Neural cell (in vitro differentiated cells): Measurements from ENCODE around the gene MGAT4B. TPM values are rescaled to one million over a fixed set of nuclear protein-coding genes. Genes with fewer than 3 reads are reported as not detected.

Source experiments
- H2AFZ ChIP-seq: fragments of 200-600, 300-800 bp; sonication (generic), shearing (Covaris generic); 2 replicates; pipeline ENCODE4 v1.6.0; 2014; ENCODE audit warnings: low read depth, mild to moderate bottlenecking, antibody characterized with exemption, low read length, moderate library complexity
- H3F3A ChIP-seq: fragments of 200-600 bp; shearing (Covaris generic); 2 replicates; pipeline ENCODE4 v1.6.1; 2016; ENCODE audit warnings: mild to moderate bottlenecking, moderate library complexity, mixed read lengths, antibody characterized with exemption, low read length; ENCODE audit not compliant: insufficient read depth, poor library complexity, severe bottlenecking
- H3K27ac ChIP-seq: fragments of 200-600, 300-800 bp; sonication (generic), shearing (Covaris generic); 2 replicates; pipeline ENCODE4 v1.5.1; 2014; ENCODE audit warnings: mild to moderate bottlenecking, low read length, moderate library complexity
- H3K27me3 ChIP-seq: fragments of 300-800, 200-600 bp; sonication (generic), shearing (Covaris generic); 2 replicates; pipeline ENCODE4 v1.6.0; 2014; ENCODE audit warnings: mild to moderate bottlenecking, low read depth, low read length, moderate library complexity; ENCODE audit not compliant: insufficient read depth
- H3K36me3 ChIP-seq: fragments of 300-800, 200-600 bp; sonication (generic), shearing (Covaris generic); 2 replicates; pipeline ENCODE4 v1.5.1; 2014; ENCODE audit warnings: mild to moderate bottlenecking, antibody characterized with exemption, low read length, moderate library complexity; ENCODE audit not compliant: insufficient read depth
- H3K4me2 ChIP-seq: fragments of 300-800, 200-600 bp; sonication (generic), shearing (Covaris generic); 2 replicates; pipeline ENCODE4 v1.6.0; 2014; ENCODE audit warnings: mild to moderate bottlenecking, low read length
- H3K4me3 ChIP-seq: fragments of 300-800, 200-600 bp; sonication (generic), shearing (Covaris generic); 2 replicates; pipeline ENCODE4 v1.5.1; 2014; ENCODE audit warnings: mild to moderate bottlenecking, low read length, moderate library complexity
- H3K79me2 ChIP-seq: fragments of 200-600 bp; shearing (Covaris generic); replicated peaks from 2 replicates; pipeline ENCODE4 v1.6.0; 2014; ENCODE audit warnings: mild to moderate bottlenecking, low read length, moderate library complexity; ENCODE audit not compliant: insufficient read depth
- H3K9ac ChIP-seq: fragments of 300-800, 200-600 bp; sonication (generic), shearing (Covaris generic); 2 replicates; pipeline ENCODE4 v1.6.1; 2016; ENCODE audit warnings: mild to moderate bottlenecking, low read length, mixed read lengths
- H3K9me2 ChIP-seq: fragments of 200-600 bp; shearing (Covaris generic); 2 replicates; pipeline ENCODE4 v1.6.1; 2016; ENCODE audit warnings: mild to moderate bottlenecking, low read length, mixed read lengths; ENCODE audit not compliant: insufficient read depth
- H3K9me3 ChIP-seq: fragments of 200-600, 300-800 bp; sonication (generic), shearing (Covaris generic); 2 replicates; pipeline ENCODE4 v1.6.1; 2016; ENCODE audit warnings: mild to moderate bottlenecking, mixed run types, low read length, moderate library complexity, mixed read lengths
- H4K20me1 ChIP-seq: fragments of 200-600 bp; shearing (Covaris generic); 2 replicates; pipeline ENCODE4 v1.6.1; 2016; ENCODE audit warnings: mild to moderate bottlenecking, mixed run types; ENCODE audit not compliant: insufficient read depth
- EP300 ChIP-seq: fragments of 450-650 bp; conservative IDR thresholded peaks from 2 replicates; pipeline ENCODE4 v1.6.1; 2014; ENCODE audit warnings: antibody characterized with exemption, mild to moderate bottlenecking, moderate library complexity; ENCODE audit not compliant: poor library complexity, severe bottlenecking
- EZH2 ChIP-seq: fragments of 200-600, 300-800 bp; shearing (Covaris generic), sonication (generic); IDR thresholded peaks from 2 replicates; pipeline ENCODE4 v1.6.1; 2014; ENCODE audit warnings: antibody characterized with exemption, low read length, borderline replicate concordance, mild to moderate bottlenecking; ENCODE audit not compliant: insufficient read depth, poor library complexity, severe bottlenecking
- MXI1 ChIP-seq: fragments of 450-650 bp; conservative IDR thresholded peaks from 2 replicates; pipeline ENCODE4 v1.6.1; 2014; ENCODE audit warnings: antibody characterized with exemption, mild to moderate bottlenecking; ENCODE audit not compliant: poor library complexity, severe bottlenecking
- POLR2AphosphoS5 ChIP-seq: IDR thresholded peaks from 2 replicates; pipeline ENCODE4 v1.6.1; 2012
- RAD21 ChIP-seq: fragments of 450-650 bp; conservative IDR thresholded peaks from 2 replicates; pipeline ENCODE4 v1.6.1; 2014; ENCODE audit warnings: antibody characterized with exemption, mild to moderate bottlenecking, moderate library complexity
- SMC3 ChIP-seq: fragments of 450-650 bp; conservative IDR thresholded peaks from 2 replicates; pipeline ENCODE4 v1.6.1; 2014; ENCODE audit warnings: antibody characterized with exemption, mild to moderate bottlenecking, moderate library complexity; ENCODE audit not compliant: poor library complexity
- TAF1 ChIP-seq: IDR thresholded peaks from 2 replicates; pipeline ENCODE4 v1.6.1; 2012; ENCODE audit warnings: low read depth
- polyA plus RNA-seq: library from polyadenylated mRNA; depleted of rRNA; stranded (reverse); fragments of >200 nt; gene quantifications from 2 replicates; pipeline ENCODE4 v1.2.3, GENCODE V29; 2014
- TF ChIP-seq, protein P1 (sequence below): IDR thresholded peaks from 2 replicates; pipeline ENCODE4 v1.6.1; 2012; ENCODE audit warnings: borderline replicate concordance
- TF ChIP-seq, protein P2 (sequence below): fragments of 450-650 bp; IDR thresholded peaks from 2 replicates; pipeline ENCODE4 v1.5.1; 2014; ENCODE audit warnings: antibody characterized with exemption, mild to moderate bottlenecking, moderate library complexity; ENCODE audit not compliant: poor library complexity, severe bottlenecking

The MGAT4B gene
- polyA plus RNA-seq, 1 donor from 2014 or later = 70.6 TPM

DNA sequence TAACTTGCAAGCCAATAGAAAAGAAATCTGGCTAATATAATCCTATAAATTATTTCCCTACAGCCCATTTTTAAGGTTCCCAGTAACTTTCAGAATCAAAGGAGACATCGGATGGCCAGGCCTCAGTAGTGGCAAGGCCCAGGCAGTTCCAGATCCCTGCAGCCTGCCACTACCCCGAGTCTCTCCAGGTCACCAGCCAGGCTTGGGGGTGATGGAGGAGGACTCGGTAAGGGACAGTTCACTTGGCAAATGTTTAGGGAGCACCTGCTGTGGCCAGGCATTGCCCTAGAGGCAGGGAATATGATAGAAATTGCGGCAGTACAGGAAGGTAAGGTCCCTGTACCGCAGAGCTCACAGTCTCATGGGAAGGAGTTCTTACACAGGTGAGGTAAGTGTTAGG, 28.1 kb downstream of the MGAT4B start:
- no peaks in the 10 kb centered on the region for H3K36me3 ChIP-seq
- no peak overlapping the region for H3K4me2 ChIP-seq
- H3K9me2 ChIP-seq = no peaks in the 10 kb centered on the region
- no peak overlapping the region for H3K9ac ChIP-seq
- H3F3A ChIP-seq = no peaks in the 10 kb centered on the region
- H3K79me2 ChIP-seq = no peaks in the 10 kb centered on the region
- no peaks in the 10 kb centered on the region for H3K9me3 ChIP-seq
- no peak for TF ChIP-seq EZH2
- TF ChIP-seq MXI1 = no peak
- TF ChIP-seq, protein P1, sequence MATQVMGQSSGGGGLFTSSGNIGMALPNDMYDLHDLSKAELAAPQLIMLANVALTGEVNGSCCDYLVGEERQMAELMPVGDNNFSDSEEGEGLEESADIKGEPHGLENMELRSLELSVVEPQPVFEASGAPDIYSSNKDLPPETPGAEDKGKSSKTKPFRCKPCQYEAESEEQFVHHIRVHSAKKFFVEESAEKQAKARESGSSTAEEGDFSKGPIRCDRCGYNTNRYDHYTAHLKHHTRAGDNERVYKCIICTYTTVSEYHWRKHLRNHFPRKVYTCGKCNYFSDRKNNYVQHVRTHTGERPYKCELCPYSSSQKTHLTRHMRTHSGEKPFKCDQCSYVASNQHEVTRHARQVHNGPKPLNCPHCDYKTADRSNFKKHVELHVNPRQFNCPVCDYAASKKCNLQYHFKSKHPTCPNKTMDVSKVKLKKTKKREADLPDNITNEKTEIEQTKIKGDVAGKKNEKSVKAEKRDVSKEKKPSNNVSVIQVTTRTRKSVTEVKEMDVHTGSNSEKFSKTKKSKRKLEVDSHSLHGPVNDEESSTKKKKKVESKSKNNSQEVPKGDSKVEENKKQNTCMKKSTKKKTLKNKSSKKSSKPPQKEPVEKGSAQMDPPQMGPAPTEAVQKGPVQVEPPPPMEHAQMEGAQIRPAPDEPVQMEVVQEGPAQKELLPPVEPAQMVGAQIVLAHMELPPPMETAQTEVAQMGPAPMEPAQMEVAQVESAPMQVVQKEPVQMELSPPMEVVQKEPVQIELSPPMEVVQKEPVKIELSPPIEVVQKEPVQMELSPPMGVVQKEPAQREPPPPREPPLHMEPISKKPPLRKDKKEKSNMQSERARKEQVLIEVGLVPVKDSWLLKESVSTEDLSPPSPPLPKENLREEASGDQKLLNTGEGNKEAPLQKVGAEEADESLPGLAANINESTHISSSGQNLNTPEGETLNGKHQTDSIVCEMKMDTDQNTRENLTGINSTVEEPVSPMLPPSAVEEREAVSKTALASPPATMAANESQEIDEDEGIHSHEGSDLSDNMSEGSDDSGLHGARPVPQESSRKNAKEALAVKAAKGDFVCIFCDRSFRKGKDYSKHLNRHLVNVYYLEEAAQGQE = no peak
- no peak for TF ChIP-seq TAF1
- no peak for TF ChIP-seq RAD21
- TF ChIP-seq, protein P2, sequence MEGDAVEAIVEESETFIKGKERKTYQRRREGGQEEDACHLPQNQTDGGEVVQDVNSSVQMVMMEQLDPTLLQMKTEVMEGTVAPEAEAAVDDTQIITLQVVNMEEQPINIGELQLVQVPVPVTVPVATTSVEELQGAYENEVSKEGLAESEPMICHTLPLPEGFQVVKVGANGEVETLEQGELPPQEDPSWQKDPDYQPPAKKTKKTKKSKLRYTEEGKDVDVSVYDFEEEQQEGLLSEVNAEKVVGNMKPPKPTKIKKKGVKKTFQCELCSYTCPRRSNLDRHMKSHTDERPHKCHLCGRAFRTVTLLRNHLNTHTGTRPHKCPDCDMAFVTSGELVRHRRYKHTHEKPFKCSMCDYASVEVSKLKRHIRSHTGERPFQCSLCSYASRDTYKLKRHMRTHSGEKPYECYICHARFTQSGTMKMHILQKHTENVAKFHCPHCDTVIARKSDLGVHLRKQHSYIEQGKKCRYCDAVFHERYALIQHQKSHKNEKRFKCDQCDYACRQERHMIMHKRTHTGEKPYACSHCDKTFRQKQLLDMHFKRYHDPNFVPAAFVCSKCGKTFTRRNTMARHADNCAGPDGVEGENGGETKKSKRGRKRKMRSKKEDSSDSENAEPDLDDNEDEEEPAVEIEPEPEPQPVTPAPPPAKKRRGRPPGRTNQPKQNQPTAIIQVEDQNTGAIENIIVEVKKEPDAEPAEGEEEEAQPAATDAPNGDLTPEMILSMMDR = no peak
- no peak for TF ChIP-seq SMC3
- no peak for TF ChIP-seq EP300
- TF ChIP-seq POLR2AphosphoS5 = no peak
- H3K4me3 ChIP-seq = no peak overlapping the region
- no peak overlapping the region for H3K27ac ChIP-seq
- H4K20me1 ChIP-seq = no peaks in the 10 kb centered on the region
- no peaks in the 10 kb centered on the region for H3K27me3 ChIP-seq
- no peak overlapping the region for H2AFZ ChIP-seq

DNA sequence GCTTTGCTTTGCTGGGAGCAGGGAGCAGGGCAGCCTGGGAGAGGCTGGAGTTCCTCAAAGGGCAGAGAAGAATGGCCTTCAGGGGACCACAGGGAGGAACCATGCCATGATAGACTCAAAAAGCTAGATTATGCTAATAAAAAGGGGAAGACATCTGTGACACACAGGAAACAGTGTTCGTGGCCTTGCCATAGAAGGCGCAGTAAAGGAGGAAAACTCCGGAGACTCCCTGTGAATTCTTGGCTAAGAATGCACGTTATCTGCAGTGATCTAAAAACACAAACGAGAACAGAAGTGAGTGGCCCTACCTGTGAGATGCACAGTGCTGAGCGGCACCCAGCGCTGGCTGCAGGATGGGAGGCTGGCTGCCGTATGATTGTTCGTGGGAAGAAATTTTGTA, 28.8 kb downstream of the MGAT4B start:
- H3K27ac ChIP-seq = no peak overlapping the region
- H3K9me2 ChIP-seq = no peaks in the 10 kb centered on the region
- H3K36me3 ChIP-seq = no peaks in the 10 kb centered on the region

More for the DNA sequence above, 28.8 kb downstream of the MGAT4B start:
- Histone ChIP-seq H2AFZ (no peak overlapping the region), H3K9ac (no peak overlapping the region), H3K27me3 (no peaks in the 10 kb centered on the region), H3K79me2 (no peaks in the 10 kb centered on the region), H3K4me3 (no peak overlapping the region), H3F3A (no peaks in the 10 kb centered on the region), H3K4me2 (no peak overlapping the region), H4K20me1 (no peaks in the 10 kb centered on the region), H3K9me3 (no peaks in the 10 kb centered on the region)
- no peak for TF ChIP-seq POLR2AphosphoS5
- TF ChIP-seq, protein P1 = no peak
- no peak for TF ChIP-seq TAF1
- no peak for TF ChIP-seq SMC3
- no peak for TF ChIP-seq RAD21
- TF ChIP-seq EP300 = no peak
- TF ChIP-seq, protein P2 = no peak
- TF ChIP-seq MXI1 = no peak
